OCI-LY7 (cell line): ENCODE data around the gene PRKCA.

Source experiments
- CTCF ChIP-seq: fragments of 200-600 bp; sonication (generic); conservative IDR thresholded peaks from 2 replicates; pipeline ENCODE4 v1.5.1; 2014; ENCODE audit warnings: mild to moderate bottlenecking, antibody characterized with exemption, low read length, moderate library complexity, mixed read lengths
- EZH2phosphoT487 ChIP-seq: fragments of 200-600 bp; sonication (generic); IDR thresholded peaks from 2 replicates; pipeline ENCODE4 v1.6.1; 2018; ENCODE audit warnings: low read depth, borderline replicate concordance, mild to moderate bottlenecking, mixed run types, antibody characterized with exemption, low read length, moderate library complexity, mixed read lengths

GRCh38 chr17:66676421-66676820 lies 374.0 kb downstream of the PRKCA start:
- TF ChIP-seq CTCF (no peak), EZH2phosphoT487 (no peak)
